Measurements from ENCODE around the gene PIEZO1.

PIEZO1 gene

GRCh38 chr16:88701581-88702370, 83.2 kb downstream of the PIEZO1 start:
- H3K27me3 ChIP-seq (ENCODE audit: control insufficient read depth in 1 of 2, insufficient read depth in 2 of 2, low read length in 2 of 2): no peaks in the 10 kb centered on the region
- H3K4me1 ChIP-seq (ENCODE audit: control insufficient read depth in 1 of 2, insufficient read depth in 2 of 2, low read length in 2 of 2): peaks cover 9 to 50% of the 10 kb centered on the region in 2 donors
- peak overlapping the region; percentile 73 for H3K27ac ChIP-seq (ENCODE audit: low read depth, low read length)
- peaks cover 5 to 18% of the 10 kb centered on the region in 2 donors for H3K36me3 ChIP-seq (ENCODE audit: control insufficient read depth in 1 of 2, insufficient read depth in 2 of 2, low read length in 2 of 2)
- no peaks in the 10 kb centered on the region for H3K9me3 ChIP-seq (ENCODE audit: control insufficient read depth in 1 of 2, low read length in 2 of 2)
- peak overlapping the region; percentile 38 to 51 for H3K9ac ChIP-seq (ENCODE audit: low read depth in 1 of 2, low read length in 2 of 2)
- H3K4me3 ChIP-seq (ENCODE audit: low read depth in 1 of 2, low read length in 2 of 2): peak overlapping the region; percentile 32 to 47

- H3K4me3 ChIP-seq (ENCODE audit: low read depth in 1 of 2, low read length in 2 of 2): peak overlapping the region; percentile 47 to 51
- no peaks in the 10 kb centered on the region for H3K9me3 ChIP-seq (ENCODE audit: control insufficient read depth in 1 of 2, low read length in 2 of 2)
- H3K4me1 ChIP-seq (ENCODE audit: control insufficient read depth in 1 of 2, insufficient read depth in 2 of 2, low read length in 2 of 2): peaks cover 8 to 49% of the 10 kb centered on the region in 2 donors
- H3K36me3 ChIP-seq (ENCODE audit: control insufficient read depth in 1 of 2, insufficient read depth in 2 of 2, low read length in 2 of 2): peaks cover 5 to 25% of the 10 kb centered on the region in 2 donors
- H3K27me3 ChIP-seq (ENCODE audit: control insufficient read depth in 1 of 2, insufficient read depth in 2 of 2, low read length in 2 of 2): no peaks in the 10 kb centered on the region
- H3K27ac ChIP-seq (ENCODE audit: low read depth, low read length): peak overlapping the region; percentile 73
- peak overlapping the region; percentile 38 to 51 for H3K9ac ChIP-seq (ENCODE audit: low read depth in 1 of 2, low read length in 2 of 2)
Observed at GRCh38 chr16:88700636-88701482, 84.2 kb downstream of the PIEZO1 start.

- no peaks in the 10 kb centered on the region for H3K27me3 ChIP-seq (ENCODE audit: control insufficient read depth in 1 of 2, insufficient read depth in 2 of 2, low read length in 2 of 2)
- no peaks in the 10 kb centered on the region for H3K9me3 ChIP-seq (ENCODE audit: control insufficient read depth in 1 of 2, low read length in 2 of 2)
- peak overlapping the region; percentile 18 to 37 for H3K9ac ChIP-seq (ENCODE audit: low read depth in 1 of 2, low read length in 2 of 2)
- H3K27ac ChIP-seq (ENCODE audit: low read depth, low read length): peak overlapping the region; percentile 73
- H3K4me3 ChIP-seq (ENCODE audit: low read depth in 1 of 2, low read length in 2 of 2): peak overlapping the region; percentile 36 to 51
- peaks cover 5 to 28% of the 10 kb centered on the region in 2 donors for H3K36me3 ChIP-seq (ENCODE audit: control insufficient read depth in 1 of 2, insufficient read depth in 2 of 2, low read length in 2 of 2)
- H3K4me1 ChIP-seq (ENCODE audit: control insufficient read depth in 1 of 2, insufficient read depth in 2 of 2, low read length in 2 of 2): peaks cover 6 to 45% of the 10 kb centered on the region in 2 donors
Observed at GRCh38 chr16:88700322-88700635, 84.7 kb downstream of the PIEZO1 start.

GRCh38 chr16:88699180-88699579, 85.8 kb downstream of the PIEZO1 start:
- Histone ChIP-seq H3K4me3 (ENCODE audit: low read depth in 1 of 2, low read length in 2 of 2) (no peak overlapping the region), H3K9me3 (ENCODE audit: control insufficient read depth in 1 of 2, low read length in 2 of 2) (no peaks in the 10 kb centered on the region), H3K27ac (ENCODE audit: low read depth, low read length) (no peak overlapping the region), H3K27me3 (ENCODE audit: control insufficient read depth in 1 of 2, insufficient read depth in 2 of 2, low read length in 2 of 2) (no peaks in the 10 kb centered on the region), H3K9ac (ENCODE audit: low read depth in 1 of 2, low read length in 2 of 2) (no peak overlapping the region), H3K36me3 (ENCODE audit: control insufficient read depth in 1 of 2, insufficient read depth in 2 of 2, low read length in 2 of 2) (peaks cover 5 to 28% of the 10 kb centered on the region in 2 donors), H3K4me1 (ENCODE audit: control insufficient read depth in 1 of 2, insufficient read depth in 2 of 2, low read length in 2 of 2) (peaks cover 0 to 36% of the 10 kb centered on the region in 2 donors)

- H3K27me3 ChIP-seq (ENCODE audit: control insufficient read depth in 1 of 2, insufficient read depth in 2 of 2, low read length in 2 of 2): no peaks in the 10 kb centered on the region
- no peak overlapping the region for H3K27ac ChIP-seq (ENCODE audit: low read depth, low read length)
- H3K4me1 ChIP-seq (ENCODE audit: control insufficient read depth in 1 of 2, insufficient read depth in 2 of 2, low read length in 2 of 2): peaks cover 0 to 33% of the 10 kb centered on the region in 2 donors
Observed at GRCh38 chr16:88698646-88699045, 86.4 kb downstream of the PIEZO1 start.

GRCh38 chr16:88697831-88698615, 87.0 kb downstream of the PIEZO1 start:
- Histone ChIP-seq H3K36me3 (ENCODE audit: control insufficient read depth in 1 of 2, insufficient read depth in 2 of 2, low read length in 2 of 2) (peaks cover 5 to 28% of the 10 kb centered on the region in 2 donors), H3K4me3 (ENCODE audit: low read depth in 1 of 2, low read length in 2 of 2) (no peak overlapping the region), H3K27me3 (ENCODE audit: control insufficient read depth in 1 of 2, insufficient read depth in 2 of 2, low read length in 2 of 2) (no peaks in the 10 kb centered on the region), H3K27ac (ENCODE audit: low read depth, low read length) (no peak overlapping the region), H3K9ac (ENCODE audit: low read depth in 1 of 2, low read length in 2 of 2) (no peak overlapping the region), H3K4me1 (ENCODE audit: control insufficient read depth in 1 of 2, insufficient read depth in 2 of 2, low read length in 2 of 2) (peaks cover 0 to 28% of the 10 kb centered on the region in 2 donors), H3K9me3 (ENCODE audit: control insufficient read depth in 1 of 2, low read length in 2 of 2) (no peaks in the 10 kb centered on the region)

More at GRCh38 chr16:88698646-88699045, 86.4 kb downstream of the PIEZO1 start:
- Histone ChIP-seq H3K9me3 (ENCODE audit: control insufficient read depth in 1 of 2, low read length in 2 of 2) (no peaks in the 10 kb centered on the region), H3K4me3 (ENCODE audit: low read depth in 1 of 2, low read length in 2 of 2) (no peak overlapping the region), H3K36me3 (ENCODE audit: control insufficient read depth in 1 of 2, insufficient read depth in 2 of 2, low read length in 2 of 2) (peaks cover 5 to 28% of the 10 kb centered on the region in 2 donors), H3K9ac (ENCODE audit: low read depth in 1 of 2, low read length in 2 of 2) (no peak overlapping the region)

GRCh38 chr16:88697116-88697830, 87.7 kb downstream of the PIEZO1 start:
- no peak overlapping the region for H3K9ac ChIP-seq (ENCODE audit: low read depth in 1 of 2, low read length in 2 of 2)
- no peak overlapping the region for H3K27ac ChIP-seq (ENCODE audit: low read depth, low read length)
- H3K4me1 ChIP-seq (ENCODE audit: control insufficient read depth in 1 of 2, insufficient read depth in 2 of 2, low read length in 2 of 2): peaks cover under 1 to 27% of the 10 kb centered on the region in 2 donors
- no peaks in the 10 kb centered on the region for H3K9me3 ChIP-seq (ENCODE audit: control insufficient read depth in 1 of 2, low read length in 2 of 2)
- H3K27me3 ChIP-seq (ENCODE audit: control insufficient read depth in 1 of 2, insufficient read depth in 2 of 2, low read length in 2 of 2): no peaks in the 10 kb centered on the region
- peaks cover 5 to 28% of the 10 kb centered on the region in 2 donors for H3K36me3 ChIP-seq (ENCODE audit: control insufficient read depth in 1 of 2, insufficient read depth in 2 of 2, low read length in 2 of 2)
- no peak overlapping the region for H3K4me3 ChIP-seq (ENCODE audit: low read depth in 1 of 2, low read length in 2 of 2)

GRCh38 chr16:88696441-88696840, 88.6 kb downstream of the PIEZO1 start:
- H3K4me3 ChIP-seq (ENCODE audit: low read depth in 1 of 2, low read length in 2 of 2): no peak overlapping the region
- H3K27ac ChIP-seq (ENCODE audit: low read depth, low read length): no peak overlapping the region
- peaks cover 5 to 28% of the 10 kb centered on the region in 2 donors for H3K36me3 ChIP-seq (ENCODE audit: control insufficient read depth in 1 of 2, insufficient read depth in 2 of 2, low read length in 2 of 2)
- H3K9me3 ChIP-seq (ENCODE audit: control insufficient read depth in 1 of 2, low read length in 2 of 2): no peaks in the 10 kb centered on the region
- H3K9ac ChIP-seq (ENCODE audit: low read depth in 1 of 2, low read length in 2 of 2): no peak overlapping the region
- H3K4me1 ChIP-seq (ENCODE audit: control insufficient read depth in 1 of 2, insufficient read depth in 2 of 2, low read length in 2 of 2): peaks cover 9 to 27% of the 10 kb centered on the region in 2 donors
- H3K27me3 ChIP-seq (ENCODE audit: control insufficient read depth in 1 of 2, insufficient read depth in 2 of 2, low read length in 2 of 2): no peaks in the 10 kb centered on the region

- Histone ChIP-seq H3K27ac (ENCODE audit: low read depth, low read length) (no peak overlapping the region), H3K4me1 (ENCODE audit: control insufficient read depth in 1 of 2, insufficient read depth in 2 of 2, low read length in 2 of 2) (peaks cover 10 to 28% of the 10 kb centered on the region in 2 donors), H3K27me3 (ENCODE audit: control insufficient read depth in 1 of 2, insufficient read depth in 2 of 2, low read length in 2 of 2) (no peaks in the 10 kb centered on the region), H3K36me3 (ENCODE audit: control insufficient read depth in 1 of 2, insufficient read depth in 2 of 2, low read length in 2 of 2) (peaks cover 5 to 28% of the 10 kb centered on the region in 2 donors), H3K9ac (ENCODE audit: low read depth in 1 of 2, low read length in 2 of 2) (no peak overlapping the region), H3K4me3 (ENCODE audit: low read depth in 1 of 2, low read length in 2 of 2) (no peak overlapping the region), H3K9me3 (ENCODE audit: control insufficient read depth in 1 of 2, low read length in 2 of 2) (no peaks in the 10 kb centered on the region)
Observed at GRCh38 chr16:88695753-88696152, 89.3 kb downstream of the PIEZO1 start.
